GM19372 (cell line): ENCODE results near the gene NMNAT3.

Source experiments
- ATAC-seq: cut with Tn5 transposase; IDR thresholded peaks from one replicate; pipeline ENCODE4 v1.9.1; 2021; ENCODE audit warnings: mild to moderate bottlenecking, low read depth, moderate library complexity; ENCODE audit not compliant: unreplicated experiment

NMNAT3 gene

DNA sequence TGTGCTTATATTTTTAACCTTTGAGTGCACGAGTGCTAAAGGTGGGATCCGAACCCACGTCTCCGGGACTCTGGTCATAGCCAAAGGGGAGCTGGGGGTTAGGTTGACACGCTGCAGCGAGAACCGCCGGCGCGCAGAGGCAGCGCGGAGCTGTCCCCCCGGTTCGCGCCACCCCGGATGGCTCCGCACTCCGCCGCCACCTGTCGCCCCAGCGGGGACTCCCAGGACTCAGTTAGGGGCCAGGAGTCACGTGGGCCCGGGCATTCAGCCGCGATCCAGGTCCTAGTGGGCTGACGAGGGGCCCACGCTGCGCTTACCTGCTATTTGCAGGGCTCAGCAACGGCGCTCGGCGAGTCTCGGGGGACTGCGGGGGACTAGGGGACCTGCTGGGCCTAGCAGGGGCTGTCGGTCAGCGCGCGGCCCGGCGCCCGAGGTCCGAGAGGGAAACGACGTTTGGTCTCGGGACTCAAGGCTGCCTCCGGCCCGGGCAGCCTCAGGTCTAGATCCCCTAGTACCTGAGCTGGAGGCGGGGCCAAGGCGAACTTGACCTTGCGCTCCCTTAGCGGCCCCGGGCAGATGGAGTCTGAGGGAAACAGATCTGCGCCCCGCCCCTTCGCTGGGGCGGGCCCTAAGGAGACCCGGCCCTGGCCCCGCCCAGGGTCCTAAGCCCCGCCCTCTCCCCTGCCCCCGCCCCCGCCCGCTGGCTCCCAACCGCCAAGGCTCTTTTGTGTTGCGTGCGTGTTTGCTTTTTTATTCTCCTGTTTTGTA, at the start of gene NMNAT3:
TSS of gene NMNAT3 (minus strand) at position 585 of the 768 bp plus-strand sequence. CDS start 50,248 bp downstream, outside the sequence.
- ATAC-seq: peak; percentile 87

DNA sequence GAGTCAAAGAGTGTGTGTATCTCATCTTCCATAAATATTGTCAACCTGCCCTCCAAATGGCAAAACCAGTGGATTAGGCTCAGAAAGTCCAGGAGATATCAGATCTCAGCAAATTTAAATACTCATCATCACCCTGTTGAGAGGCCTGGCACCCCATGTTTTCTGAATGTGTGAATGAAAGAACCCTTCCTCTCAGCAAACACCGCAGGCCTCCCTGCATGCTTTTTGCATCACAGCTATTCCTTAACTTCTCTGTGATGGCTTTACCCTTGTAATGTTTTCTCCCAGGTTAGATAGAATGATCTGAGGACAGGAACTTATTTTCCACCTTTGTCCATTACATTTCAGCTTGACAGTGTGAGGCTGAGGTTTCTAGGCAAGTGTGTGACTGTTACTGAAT, 43.6 kb upstream of the NMNAT3 start:
- no peak for ATAC-seq

DNA sequence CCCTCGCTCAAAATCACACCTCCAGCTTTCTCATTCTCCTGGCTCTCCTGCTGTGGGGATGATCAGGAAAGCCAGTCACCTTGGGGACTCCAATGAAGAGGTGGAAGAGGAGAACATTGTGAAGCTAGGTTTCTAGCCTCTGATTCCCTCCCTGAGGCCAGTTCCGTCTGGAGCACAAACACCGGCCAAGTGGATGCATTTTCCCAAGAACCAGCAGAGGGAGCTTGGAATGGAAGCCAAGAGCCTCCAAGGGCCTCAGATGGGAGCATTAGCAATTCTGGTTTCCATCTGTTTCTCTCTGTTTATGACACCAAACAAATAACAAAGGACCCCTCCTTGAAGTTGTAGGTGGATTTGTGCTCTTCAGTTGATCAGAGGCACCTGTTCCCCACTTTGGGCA, 40.6 kb upstream of the NMNAT3 start:
- ATAC-seq: no peak

DNA sequence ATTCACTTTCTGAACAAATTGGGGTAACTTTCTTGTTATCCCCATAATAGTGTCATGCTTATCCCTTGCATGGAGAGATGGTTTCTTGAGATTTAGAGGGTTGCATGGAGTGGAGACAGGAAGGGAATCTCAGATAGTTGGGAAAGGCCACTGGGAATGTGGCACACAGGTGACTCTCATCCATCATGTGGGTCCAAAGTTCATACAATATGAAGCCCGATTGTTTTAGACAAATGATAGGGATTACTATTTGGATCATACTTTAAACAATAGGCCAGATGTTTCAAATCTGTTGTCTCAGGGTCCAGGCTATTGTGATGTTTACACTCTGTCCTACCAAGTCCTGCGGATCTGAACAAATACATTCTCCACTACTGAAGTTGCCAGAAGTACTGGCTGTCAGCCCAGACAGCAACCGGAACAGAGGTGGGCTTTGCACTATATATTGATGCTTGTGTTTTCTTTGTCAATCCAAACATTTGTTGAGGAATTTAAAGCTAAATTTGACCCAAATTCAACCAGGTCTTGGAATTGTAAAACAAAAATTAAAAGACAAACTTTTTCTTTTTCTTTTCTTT, 39.2 kb upstream of the NMNAT3 start:
- no peak for ATAC-seq

DNA sequence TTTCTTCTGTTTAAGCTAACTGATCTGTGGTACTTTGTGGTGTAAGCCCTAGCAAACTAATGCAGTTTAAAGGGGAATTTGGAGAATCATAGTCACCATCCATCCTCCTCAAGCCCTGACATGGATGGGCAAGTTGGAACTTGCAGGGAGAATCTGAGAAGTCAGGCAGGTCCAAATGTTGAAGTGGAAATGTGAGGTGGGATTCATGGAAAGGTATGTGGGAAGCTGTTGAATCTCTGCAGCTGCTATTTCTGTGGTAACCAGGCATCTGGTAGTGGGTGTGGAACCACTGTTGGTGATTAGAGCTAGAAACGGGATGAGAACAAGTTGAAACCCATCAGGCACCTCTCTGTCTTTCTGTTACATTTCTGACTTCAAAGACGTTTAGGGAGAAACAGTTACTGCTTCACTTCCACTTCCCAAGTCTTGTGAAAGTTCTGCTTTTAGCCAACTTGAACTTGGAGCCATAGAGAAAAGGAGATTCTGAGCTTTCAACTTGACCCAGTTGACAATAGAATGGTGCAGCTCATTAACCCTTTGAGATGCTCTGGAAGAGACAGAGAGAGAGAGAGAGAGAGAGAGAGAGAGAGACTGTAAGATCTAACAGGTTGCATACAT, 38.1 kb upstream of the NMNAT3 start:
- ATAC-seq: no peak

DNA sequence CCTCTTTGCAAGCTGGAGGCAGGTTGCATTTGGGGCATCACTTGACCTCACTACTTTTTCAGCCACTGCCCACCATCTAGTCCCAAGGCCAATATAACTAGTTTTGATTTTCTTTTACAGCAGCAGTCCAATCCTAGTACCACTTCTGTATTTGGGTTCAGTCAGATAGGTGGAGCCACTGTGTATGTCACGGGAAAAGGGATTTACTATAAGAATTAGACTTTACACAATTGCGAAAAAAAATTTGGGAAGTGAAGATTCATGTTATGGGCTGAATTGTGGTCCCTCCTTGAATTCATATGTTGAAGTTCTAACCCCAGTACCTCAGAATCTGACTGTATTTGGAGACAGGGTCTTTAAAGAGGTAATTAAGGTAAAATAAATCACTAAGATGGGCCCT, 37.4 kb upstream of the NMNAT3 start:
- no peak for ATAC-seq

DNA sequence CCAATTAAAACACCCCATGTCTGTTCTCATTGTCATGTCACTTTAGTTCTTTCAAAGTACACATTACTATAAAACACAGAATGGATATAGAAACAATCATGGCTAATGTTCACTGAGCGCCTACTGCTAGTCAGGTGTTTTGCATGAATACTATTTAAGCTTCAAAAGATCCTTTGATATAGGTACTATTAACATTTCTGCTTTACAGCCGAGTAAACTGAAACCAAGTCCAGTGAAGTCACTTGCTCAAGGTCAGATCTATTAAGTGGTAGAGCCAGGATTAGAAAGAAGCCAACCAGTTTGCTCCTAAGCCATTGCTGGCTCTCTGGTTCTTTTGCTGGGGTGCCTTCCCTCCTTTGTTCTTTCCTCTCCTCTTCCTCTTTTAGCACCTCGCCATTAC, 32.4 kb upstream of the NMNAT3 start:
- ATAC-seq: no peak

DNA sequence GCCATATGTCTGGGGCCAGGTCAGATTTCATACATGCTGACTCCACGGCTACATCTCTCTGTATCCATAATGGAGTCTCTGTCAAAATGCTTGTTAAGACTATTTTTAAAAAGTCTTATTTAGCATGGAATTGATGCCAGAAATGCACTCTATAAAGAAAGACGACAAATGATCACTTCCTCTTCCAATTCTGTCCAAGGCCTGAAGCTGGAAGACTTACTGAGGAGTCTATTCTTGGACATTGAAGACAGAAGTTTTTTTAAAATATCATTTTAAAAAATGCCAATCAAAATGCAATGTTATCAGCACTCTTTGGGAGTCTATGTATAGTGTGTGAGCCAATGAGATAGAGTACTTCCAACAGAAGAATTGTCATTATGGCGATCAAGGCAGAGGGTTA, 27.9 kb upstream of the NMNAT3 start:
- ATAC-seq: no peak

DNA sequence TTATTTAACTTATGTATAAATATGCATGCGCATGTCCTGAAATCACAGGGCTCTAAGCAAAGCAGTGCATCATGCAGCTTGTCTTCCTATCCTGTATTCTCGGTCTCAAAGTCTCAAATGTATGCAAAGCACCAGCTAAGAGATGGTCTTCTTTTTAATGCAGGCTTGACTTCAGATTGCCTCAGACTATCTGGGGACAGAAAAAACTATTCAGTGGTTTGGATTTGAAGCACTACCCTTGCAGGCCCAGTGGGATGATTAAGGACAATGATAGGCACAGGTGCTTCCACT, 18.5 kb upstream of the NMNAT3 start:
- no peak for ATAC-seq

DNA sequence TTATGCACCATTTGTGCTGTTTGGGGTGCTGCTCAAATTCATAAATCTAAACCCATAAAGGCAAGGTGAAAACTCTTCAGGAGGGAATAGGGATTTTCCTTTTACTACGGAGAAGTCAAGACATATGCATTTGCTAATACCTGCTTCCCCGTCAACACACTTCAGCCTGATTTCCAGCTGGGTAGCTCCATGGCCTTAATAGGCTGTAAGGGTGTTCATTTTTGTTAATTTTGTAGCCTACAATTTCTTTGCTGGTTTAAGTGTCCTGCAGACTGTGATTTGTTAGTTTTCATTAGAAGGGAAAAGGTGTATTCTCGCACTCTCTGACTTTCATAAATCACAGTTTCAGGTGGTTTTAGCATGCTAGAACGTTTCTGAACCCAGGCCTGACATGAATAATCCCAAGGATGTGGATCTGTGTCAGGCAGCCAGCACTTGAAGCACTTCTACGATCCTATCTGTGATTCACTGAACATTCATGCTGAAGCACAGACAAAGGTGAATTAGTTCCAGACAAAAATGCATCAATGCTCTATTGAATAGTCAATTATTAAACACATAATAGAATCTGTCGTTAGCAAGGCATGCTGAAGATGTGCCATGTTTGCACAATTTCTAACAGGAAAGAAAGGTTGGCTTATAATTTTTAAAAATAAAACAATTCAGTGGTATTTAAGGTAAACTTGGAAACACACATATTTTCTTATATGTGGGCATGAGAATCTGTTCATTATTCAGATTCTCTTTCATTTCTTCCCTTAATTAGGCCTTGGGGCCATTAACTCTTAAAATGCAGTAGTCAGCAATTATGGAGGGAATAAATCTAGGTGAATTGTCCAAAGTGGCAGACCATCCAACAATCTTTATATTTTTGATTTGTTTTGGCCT, 17.9 kb upstream of the NMNAT3 start:
- ATAC-seq: no peak

DNA sequence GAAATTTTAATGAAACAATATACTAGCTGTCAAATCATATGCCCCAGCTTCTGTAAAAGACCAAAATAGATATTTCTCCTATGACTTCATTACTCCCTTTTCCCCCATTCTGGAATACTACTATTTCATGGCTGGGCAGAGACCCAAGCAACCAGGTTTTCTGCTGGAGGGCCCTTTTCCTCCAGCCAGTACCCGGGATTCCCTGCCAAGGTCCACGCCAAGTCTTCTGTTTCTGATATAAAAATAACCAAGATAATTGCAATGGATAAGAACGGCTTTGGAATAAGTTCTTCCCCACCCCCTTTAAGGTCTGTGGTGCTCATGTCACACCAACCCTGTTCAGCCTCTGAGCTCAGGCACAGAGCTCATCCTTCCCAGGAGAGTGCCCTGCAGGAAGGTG, 17.2 kb upstream of the NMNAT3 start:
- no peak for ATAC-seq

DNA sequence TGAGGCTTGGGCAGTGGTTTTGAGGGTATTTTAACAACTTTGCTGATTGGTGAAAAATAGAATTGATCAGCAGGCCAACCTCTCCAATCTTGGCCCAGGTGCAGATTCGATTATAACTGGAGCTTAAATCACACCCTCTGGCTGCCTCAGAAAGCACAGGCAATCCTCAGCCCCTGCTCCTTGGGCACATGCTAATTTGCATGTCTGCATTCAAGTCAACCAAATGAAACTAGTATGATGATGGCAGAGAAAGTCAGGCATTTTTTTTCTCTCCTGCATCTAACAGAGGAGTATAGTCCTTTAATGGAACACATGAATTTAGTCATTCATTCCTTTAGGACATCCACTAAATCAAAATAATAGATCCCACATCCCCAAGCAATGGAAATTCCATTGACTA, 16.8 kb upstream of the NMNAT3 start:
- no peak for ATAC-seq

DNA sequence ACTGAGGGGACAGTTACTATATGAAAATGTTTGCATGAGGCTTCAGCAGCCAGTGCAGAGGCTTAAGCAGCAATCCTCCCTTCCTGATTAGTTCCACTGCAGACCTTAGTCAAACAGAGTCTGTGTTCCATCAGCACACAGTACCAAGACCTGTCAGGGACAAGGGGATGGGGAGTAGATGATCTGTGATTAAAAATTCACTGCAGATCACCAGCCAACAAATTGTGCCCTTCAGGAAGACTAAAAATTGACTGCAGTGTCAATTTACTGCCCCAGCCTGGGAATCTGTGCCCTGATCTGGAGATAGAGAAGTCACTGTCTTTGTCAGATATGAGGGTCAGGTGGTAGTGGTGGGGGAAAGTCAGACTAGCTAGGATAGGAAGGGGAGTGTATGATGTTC, 13.8 kb upstream of the NMNAT3 start:
- no peak for ATAC-seq

DNA sequence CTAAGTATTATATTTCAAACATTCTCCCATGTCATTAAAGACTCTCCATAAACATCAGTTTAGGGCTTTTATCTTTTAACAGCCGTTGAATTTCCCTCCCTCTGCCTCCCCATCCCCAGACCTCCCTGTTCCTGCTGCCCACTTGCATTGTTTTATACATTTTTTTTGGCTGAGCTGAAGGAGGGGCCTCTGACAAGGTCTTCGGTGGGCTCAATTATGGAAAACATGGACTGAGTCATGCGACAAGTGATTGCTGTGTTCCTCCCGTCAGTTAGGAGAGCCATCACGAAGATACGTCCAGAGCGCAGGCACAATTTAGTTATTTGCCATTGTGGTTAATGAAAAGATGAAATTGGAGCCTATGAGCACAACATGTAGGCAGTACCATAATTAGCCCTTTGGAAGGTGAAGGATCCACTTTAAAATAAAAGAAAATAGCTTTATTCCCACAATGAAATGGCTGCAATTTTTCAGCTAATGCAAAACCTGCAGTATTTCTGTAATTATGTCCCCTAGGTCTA, 12.0 kb upstream of the NMNAT3 start:
- ATAC-seq: no peak

DNA sequence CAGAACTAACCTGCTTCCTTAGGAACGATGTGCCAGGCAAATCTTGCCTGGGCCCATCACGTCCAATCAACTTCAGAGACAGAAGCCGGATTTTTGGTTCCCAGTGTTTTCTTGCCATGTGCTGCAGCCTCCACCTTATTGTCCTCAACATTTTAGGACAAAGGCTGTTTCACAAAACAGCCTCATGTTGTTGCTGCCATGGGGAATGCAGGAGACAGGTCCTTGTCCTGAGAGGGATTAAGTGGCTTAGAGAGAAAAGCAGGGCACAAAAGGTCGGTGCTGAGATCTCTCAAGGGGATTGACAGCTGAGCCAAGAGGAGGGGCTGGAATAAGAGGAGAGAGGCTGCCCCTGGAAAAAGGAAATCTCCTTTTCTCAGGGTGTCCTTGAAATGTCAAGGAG, 11.3 kb upstream of the NMNAT3 start:
- ATAC-seq: no peak

DNA sequence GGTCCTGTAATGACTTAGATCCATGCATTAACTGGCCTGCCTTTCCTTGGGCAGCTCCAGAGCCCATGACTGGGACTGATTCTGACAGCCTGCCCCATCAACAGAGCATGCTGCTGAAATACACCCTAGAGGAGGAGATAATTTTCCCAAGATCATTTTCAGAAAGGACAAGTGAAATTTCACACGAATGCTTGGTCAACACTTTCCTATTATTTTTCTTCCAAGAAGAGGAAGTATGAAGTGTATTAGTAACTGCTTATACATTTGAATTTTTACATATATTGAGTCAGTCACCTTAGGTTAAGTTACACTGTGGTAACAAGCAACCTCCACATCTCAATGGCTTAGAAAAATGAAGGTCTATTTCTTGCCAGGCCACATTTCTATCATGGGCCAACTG, 9.7 kb upstream of the NMNAT3 start:
- no peak for ATAC-seq

DNA sequence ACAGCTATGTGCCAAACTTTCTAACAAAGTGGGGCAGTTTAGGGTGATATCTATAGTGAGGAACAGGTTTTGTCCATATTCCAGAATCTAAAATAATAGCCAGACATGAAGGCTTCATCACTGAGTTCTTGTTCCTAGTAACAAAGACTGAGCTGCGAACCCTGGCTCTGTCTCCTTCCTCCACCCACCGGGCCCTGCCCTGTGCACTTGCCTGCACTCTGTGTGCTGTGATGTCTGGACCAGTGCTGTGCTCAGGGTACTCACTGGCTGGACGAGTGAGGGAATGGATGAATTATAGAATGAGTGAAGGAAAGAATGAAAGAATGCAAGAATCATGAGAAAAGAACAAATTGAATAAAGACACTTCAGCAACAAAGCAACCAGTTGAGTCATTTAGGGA, 8.9 kb upstream of the NMNAT3 start:
- ATAC-seq: no peak

DNA sequence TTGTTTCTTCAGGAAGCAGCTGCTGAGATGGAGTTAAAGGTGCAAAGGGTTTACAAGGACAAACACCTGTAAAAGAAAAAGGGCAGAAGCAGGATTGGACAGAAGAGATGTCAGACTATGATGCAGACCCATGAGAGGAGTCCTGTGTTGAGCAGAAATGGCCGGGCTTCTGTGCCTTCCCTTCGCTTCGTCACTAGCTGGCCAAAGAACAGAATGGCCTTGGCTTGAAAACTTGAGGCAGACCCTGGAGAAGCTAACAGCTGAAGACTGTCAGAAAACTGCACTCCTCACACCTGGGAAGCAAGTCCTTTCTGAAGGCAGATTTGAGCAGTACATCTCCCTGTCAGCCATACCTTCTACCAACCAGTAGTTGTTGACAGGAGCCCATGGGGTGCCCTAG, 8.4 kb upstream of the NMNAT3 start:
- ATAC-seq: no peak

DNA sequence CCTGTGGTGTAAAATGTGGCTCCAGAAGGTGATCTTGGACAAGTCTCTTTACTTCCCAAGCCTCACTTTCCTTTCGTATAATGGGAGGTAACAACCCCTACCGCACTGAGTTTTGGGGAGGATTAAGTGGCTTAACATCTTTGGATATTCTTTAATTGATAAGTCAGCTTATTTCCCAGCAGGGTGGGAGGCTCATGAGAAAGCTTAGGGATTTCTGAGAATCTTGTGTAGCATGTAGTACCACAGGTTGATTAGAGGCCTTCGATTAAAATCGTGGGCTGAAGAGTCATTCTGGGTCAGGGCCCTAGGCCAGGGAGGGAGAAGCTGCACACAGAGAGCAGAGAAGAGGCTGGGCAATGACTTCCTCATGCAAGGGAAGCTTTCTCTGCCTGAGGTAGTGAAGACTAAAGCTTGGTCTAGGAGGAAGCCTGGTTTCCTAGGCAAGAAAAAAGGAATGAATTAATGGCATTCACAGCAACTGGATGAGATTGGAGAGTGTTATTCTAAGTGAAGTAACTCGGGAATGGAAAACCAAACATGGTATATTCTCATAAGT, 1.5 kb upstream of the NMNAT3 start:
- no peak for ATAC-seq

DNA sequence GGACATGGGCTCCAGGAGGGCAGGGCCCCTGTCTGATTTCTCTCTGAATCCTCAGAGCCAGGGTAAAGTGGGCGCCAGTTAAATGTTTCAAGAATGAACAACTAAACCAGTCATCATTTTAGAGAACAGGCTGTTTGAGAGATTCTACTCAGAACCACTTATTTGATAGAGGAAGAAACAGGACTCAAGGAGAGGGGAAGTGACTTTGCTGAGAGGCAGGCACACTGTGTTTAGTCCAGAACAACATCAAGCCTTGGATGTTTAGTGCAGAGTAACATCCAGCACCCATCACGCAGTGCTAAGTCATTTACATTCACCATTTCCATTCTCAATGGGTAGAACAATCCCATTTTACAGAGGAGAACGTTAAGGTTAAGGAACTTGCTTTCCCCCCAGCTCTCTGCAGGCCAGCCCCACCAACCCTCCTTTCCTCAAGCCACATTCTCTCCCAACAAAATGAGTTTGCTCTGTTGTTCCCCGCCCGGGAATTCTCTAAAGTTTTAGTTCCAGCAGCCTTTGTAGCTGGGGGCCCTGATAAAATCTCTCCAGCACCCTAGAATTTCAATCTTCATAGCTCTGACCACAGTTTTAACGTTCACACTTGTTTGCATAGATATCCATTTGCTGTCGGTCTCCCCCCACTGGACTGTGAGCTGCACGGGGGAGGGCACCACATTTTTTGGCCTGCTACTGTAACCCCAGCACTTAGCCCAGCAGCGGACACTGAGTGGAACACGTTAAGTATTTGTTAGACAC, 962 bp downstream of the NMNAT3 start:
- ATAC-seq: no peak
